CD4-positive, alpha-beta T cell (primary cell): Measurements from ENCODE around the gene YPEL5. TPM values are rescaled to one million over a fixed set of nuclear protein-coding genes. Genes with fewer than 3 reads are reported as not detected.

ENCODE experiments used
- ATAC-seq: fragments of 200-7000 bp; cut with Tn5 transposase; one replicate; pipeline ENCODE4 v1.10.0; 2022; ENCODE audit warnings: mild to moderate bottlenecking; ENCODE audit not compliant: poor library complexity
- CTCF ChIA-PET: fragments of 350-600 bp; sonication (Branson Sonifier 250); formaldehyde crosslinking; loops from one replicate; lab custom pipeline; 2021; ENCODE audit warnings: antibody characterized with exemption, inconsistent platforms; lab: Charles Lee
- POLR2A ChIA-PET: fragments of 350-600 bp; sonication (Branson Sonifier 250); formaldehyde crosslinking; loops from one replicate; lab custom pipeline; 2021; ENCODE audit warnings: antibody characterized with exemption, inconsistent platforms; lab: Charles Lee
- DNase-seq, 14 experiments: peaks; one replicate each; pipeline ENCODE4 v3.0.0-alpha.2; 2013 to 2020; ENCODE audit warnings: mixed read lengths in 2 of 14
- H3K27ac ChIP-seq, 2 donors: one replicate each; pipeline versions ENCODE4 v1.5.1 to v1.7.0; 2013; ENCODE audit warnings: low read length in 2 of 2, low read depth in 1 of 2, mild to moderate bottlenecking in 1 of 2
- H3K27me3 ChIP-seq, 2 experiments: 1 replicate in 1 of 2; 2 replicates in 1 of 2; pipeline versions ENCODE4 v1.6.1 to v1.7.0; 2013; ENCODE audit warnings: low read length in 2 of 2, control low read depth in 1 of 2, mild to moderate bottlenecking in 1 of 2, moderate library complexity in 1 of 2; ENCODE audit not compliant: insufficient read depth in 2 of 2, control insufficient read depth in 1 of 2
- H3K36me3 ChIP-seq: one replicate; pipeline ENCODE4 v1.6.1; 2013; ENCODE audit warnings: low read length, control low read depth; ENCODE audit not compliant: insufficient read depth
- H3K4me1 ChIP-seq: one replicate; pipeline ENCODE4 v1.6.1; 2013; ENCODE audit warnings: low read length, control low read depth; ENCODE audit not compliant: insufficient read depth
- H3K4me3 ChIP-seq: one replicate; pipeline ENCODE4 v1.5.1; 2013; ENCODE audit warnings: mild to moderate bottlenecking, low read length, moderate library complexity
- H3K9me3 ChIP-seq, 2 experiments: 1 replicate in 1 of 2; 2 replicates in 1 of 2; pipeline versions ENCODE4 v1.6.1 to v1.7.0; 2013; ENCODE audit warnings: low read length in 2 of 2, mild to moderate bottlenecking in 2 of 2, control low read depth in 1 of 2, moderate library complexity in 1 of 2; ENCODE audit not compliant: control insufficient read depth in 1 of 2, insufficient read depth in 1 of 2
- H3K27ac Mint-ChIP-seq: one replicate; pipeline ENCODE4 v1.8.0; 2020; ENCODE audit warnings: mixed read lengths
- H3K27me3 Mint-ChIP-seq: one replicate; pipeline ENCODE4 v1.8.0; 2021; ENCODE audit warnings: mixed read lengths
- H3K36me3 Mint-ChIP-seq: one replicate; pipeline ENCODE4 v1.8.0; 2021; ENCODE audit warnings: low read depth, mixed read lengths
- H3K4me1 Mint-ChIP-seq: one replicate; pipeline ENCODE4 v1.8.0; 2021; ENCODE audit warnings: low read depth, mixed read lengths
- H3K4me3 Mint-ChIP-seq: one replicate; pipeline ENCODE4 v1.8.0; 2020; ENCODE audit warnings: mild to moderate bottlenecking, mixed read lengths
- H3K9me3 Mint-ChIP-seq: one replicate; pipeline ENCODE4 v1.8.0; 2020; ENCODE audit warnings: mixed read lengths
- intact Hi-C, 2 experiments: fragments of 100-400 bp; cut with DNase I in 1 of 2; cut with micrococcal nuclease in 1 of 2; formaldehyde crosslinking; loops; one replicate each; pipeline versions ENCODE4 v1.15.1 to v1.9.0; 2023 to 2025; cut with DNase I, micrococcal nuclease
- total RNA-seq, 174 experiments: library from RNA in 2 of 174; stranded (reverse) in 2 of 174; gene quantifications; one replicate each; pipeline ENCODE4 v1.2.3 and lab custom pipeline; 2021 to 2026
- TF ChIP-seq, protein P1 (sequence below): fragments of 200-600 bp; IDR thresholded peaks from one replicate; pipeline ENCODE4 v1.8.0; 2022; ENCODE audit warnings: antibody characterized with exemption, mild to moderate bottlenecking

YPEL5 gene
- total RNA-seq, 2 experiments from 2014 or later, result 932 to 972 TPM

DNA sequence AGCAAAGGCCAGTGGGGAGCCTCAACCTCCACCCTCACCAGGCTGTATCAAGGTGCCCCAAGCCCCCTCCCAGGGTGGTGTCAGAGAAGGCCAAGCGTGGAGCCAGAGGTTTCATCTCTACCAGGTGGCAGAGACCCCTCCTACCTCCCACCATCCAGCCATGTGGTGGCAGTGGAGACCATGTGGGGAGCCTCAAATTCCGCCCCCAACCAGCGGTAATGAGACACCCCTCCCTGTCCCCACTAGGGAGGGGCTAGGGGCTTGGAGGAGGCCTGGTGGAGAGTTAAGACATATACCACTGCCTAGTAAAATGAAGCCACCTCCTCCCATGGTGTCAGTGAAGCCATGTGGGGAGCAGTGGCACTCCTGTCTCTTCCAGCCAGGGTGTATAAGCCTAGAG, 24.4 kb upstream of the YPEL5 start:
- peaks cover 0 to 3% of the 10 kb centered on the region in 2 experiments for H3K9me3 ChIP-seq
- no peak overlapping the region for H3K4me3 ChIP-seq
- ATAC-seq, result no peak
- no peaks in the 10 kb centered on the region for H3K36me3 ChIP-seq
- H3K4me1 ChIP-seq, result no peaks in the 10 kb centered on the region
- Mint-ChIP-seq H3K27me3 (peaks cover 13% of the 10 kb centered on the region), H3K27ac (no peak overlapping the region), H3K9me3 (no peaks in the 10 kb centered on the region), H3K36me3 (no peaks in the 10 kb centered on the region), H3K4me1 (no peaks in the 10 kb centered on the region), H3K4me3 (no peak overlapping the region)
- DNase-seq, result no peak
- TF ChIP-seq, protein P1, sequence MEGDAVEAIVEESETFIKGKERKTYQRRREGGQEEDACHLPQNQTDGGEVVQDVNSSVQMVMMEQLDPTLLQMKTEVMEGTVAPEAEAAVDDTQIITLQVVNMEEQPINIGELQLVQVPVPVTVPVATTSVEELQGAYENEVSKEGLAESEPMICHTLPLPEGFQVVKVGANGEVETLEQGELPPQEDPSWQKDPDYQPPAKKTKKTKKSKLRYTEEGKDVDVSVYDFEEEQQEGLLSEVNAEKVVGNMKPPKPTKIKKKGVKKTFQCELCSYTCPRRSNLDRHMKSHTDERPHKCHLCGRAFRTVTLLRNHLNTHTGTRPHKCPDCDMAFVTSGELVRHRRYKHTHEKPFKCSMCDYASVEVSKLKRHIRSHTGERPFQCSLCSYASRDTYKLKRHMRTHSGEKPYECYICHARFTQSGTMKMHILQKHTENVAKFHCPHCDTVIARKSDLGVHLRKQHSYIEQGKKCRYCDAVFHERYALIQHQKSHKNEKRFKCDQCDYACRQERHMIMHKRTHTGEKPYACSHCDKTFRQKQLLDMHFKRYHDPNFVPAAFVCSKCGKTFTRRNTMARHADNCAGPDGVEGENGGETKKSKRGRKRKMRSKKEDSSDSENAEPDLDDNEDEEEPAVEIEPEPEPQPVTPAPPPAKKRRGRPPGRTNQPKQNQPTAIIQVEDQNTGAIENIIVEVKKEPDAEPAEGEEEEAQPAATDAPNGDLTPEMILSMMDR, result no peak
- ChIA-PET POLR2A (no interaction called here), CTCF (no interaction called here)
- H3K27me3 ChIP-seq, result no peaks in the 10 kb centered on the region
- no peak overlapping the region for H3K27ac ChIP-seq
- intact Hi-C loops, result no loop called here

DNA sequence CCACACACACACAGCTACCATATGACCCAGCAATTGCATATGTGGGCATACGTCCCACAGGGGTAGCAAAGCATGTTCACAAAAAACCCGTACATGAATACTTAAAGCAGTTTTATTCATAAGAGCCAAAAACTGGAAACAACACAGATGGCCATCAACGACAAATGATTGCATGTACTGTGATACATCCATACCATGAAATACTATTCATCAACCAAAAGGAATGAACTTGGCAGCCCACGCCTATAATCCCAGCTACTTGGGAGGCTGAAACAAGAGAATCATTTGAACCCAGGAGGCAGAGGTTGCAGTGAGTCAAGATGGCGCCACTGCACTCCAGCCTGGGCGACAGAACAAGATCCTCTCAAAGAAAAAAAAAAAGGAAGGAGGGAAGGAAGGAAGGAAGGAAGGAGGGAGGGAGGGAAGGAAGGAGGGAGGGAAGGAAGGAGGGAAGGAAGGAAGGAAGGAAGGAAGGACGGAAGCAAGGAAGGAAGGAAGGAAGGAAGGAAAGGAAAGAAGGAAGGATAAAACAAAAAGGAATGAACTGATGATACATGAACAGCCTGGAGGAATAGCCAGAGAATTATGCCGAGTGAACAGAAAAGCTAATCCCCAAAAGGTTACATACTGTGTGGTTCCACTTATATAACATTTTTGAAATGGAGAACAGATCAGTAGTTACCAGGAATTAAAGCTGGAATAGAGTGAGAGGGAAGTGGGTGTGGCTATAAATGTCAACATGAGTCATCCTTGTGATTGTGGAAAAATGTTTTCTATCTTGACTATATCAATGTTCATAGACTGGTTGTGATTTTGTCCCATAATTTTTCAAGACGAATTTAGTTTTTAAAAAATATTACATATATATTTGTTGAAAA, 19.6 kb upstream of the YPEL5 start:
- Histone ChIP-seq H3K4me3 (no peak overlapping the region), H3K36me3 (no peaks in the 10 kb centered on the region), H3K4me1 (no peaks in the 10 kb centered on the region), H3K27me3 (no peaks in the 10 kb centered on the region), H3K27ac (no peak overlapping the region), H3K9me3 (peaks cover 0 to 1% of the 10 kb centered on the region in 2 experiments)
- H3K4me3 Mint-ChIP-seq, result no peak overlapping the region
- TF ChIP-seq, protein P1, result no peak
- H3K27me3 Mint-ChIP-seq, result peaks cover 3% of the 10 kb centered on the region
- POLR2A ChIA-PET, result no interaction called here
- intact Hi-C loops, result no loop called here
- no peaks in the 10 kb centered on the region for H3K36me3 Mint-ChIP-seq
- ATAC-seq (no peak), DNase-seq (no peak)
- no peak overlapping the region for H3K27ac Mint-ChIP-seq
- H3K9me3 Mint-ChIP-seq, result no peaks in the 10 kb centered on the region
- CTCF ChIA-PET, result no interaction called here
- no peaks in the 10 kb centered on the region for H3K4me1 Mint-ChIP-seq

DNA sequence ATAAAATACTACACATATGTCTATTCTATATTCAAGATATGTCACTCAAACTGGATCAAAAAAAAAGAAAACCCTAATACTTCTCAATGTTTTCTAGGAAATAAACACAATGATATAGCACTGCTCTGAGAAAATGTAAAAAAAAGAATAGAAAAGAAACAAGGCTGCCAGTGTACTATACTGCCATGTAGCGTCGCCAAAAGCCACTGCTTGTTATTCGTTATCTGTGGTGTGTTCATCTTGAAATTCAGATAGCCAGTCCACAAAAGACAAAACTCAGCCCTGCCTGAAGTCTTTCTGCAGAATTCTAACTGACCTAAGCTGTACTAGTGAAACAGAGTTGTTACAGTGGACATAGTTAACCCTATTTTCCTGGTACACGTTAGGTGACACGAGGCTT, 12.2 kb upstream of the YPEL5 start:
- no peaks in the 10 kb centered on the region for H3K9me3 Mint-ChIP-seq
- H3K27ac Mint-ChIP-seq, result no peak overlapping the region
- DNase-seq (no peak), ATAC-seq (no peak)
- TF ChIP-seq, protein P1, result no peak
- peaks cover 11% of the 10 kb centered on the region for H3K27me3 Mint-ChIP-seq
- no peaks in the 10 kb centered on the region for H3K27me3 ChIP-seq
- H3K36me3 ChIP-seq, result no peaks in the 10 kb centered on the region
- H3K36me3 Mint-ChIP-seq, result no peaks in the 10 kb centered on the region
- intact Hi-C loops, result no loop called here
- ChIA-PET CTCF (interaction anchor here (1.2 to 2.6 kb wide), 3 partner anchors 14 to 30 kb away, joined by 3 to 9 read pairs (median 6); no protein-coding TSS in a partner anchor), POLR2A (interaction anchor here (2.3 kb wide), 1 partner anchor 13 kb away, joined by 13 read pairs; the partner anchor contains the start of gene YPEL5)
- H3K4me3 ChIP-seq, result no peak overlapping the region
- no peak overlapping the region for H3K4me3 Mint-ChIP-seq
- H3K9me3 ChIP-seq, result no peaks in the 10 kb centered on the region
- H3K4me1 ChIP-seq, result peaks cover 8% of the 10 kb centered on the region
- peaks cover 10% of the 10 kb centered on the region for H3K4me1 Mint-ChIP-seq
- H3K27ac ChIP-seq, result no peak overlapping the region
